GM19372 (cell line): ENCODE measurements around the gene GNAO1.

ENCODE experiments used
- ATAC-seq: cut with Tn5 transposase; IDR thresholded peaks from one replicate; pipeline ENCODE4 v1.9.1; 2021; ENCODE audit warnings: mild to moderate bottlenecking, low read depth, moderate library complexity; ENCODE audit not compliant: unreplicated experiment

GNAO1 gene

DNA sequence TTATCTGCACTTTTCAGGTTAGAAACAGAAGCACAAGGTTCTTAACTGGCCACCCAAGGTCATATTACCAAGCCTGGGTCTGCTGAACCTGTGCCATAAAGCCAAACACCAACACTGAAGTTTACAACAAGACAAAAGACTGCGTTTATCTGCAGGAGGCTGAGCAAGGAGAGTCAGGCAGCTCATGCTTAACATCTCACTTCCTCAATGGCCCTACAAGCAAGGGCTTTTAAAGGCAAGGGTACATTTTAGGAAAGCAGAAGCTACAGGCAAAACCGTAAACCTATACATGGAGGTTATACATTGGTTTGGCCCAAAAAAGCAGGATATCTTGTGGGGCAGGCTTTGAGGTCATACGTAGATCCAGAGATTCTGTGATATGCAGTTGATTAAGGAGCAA, 91.2 kb downstream of the GNAO1 start:
- ATAC-seq: no peak

- no peak for ATAC-seq
Observed at GRCh38 chr16:56284521-56284920, 93.2 kb downstream of the GNAO1 start.

DNA sequence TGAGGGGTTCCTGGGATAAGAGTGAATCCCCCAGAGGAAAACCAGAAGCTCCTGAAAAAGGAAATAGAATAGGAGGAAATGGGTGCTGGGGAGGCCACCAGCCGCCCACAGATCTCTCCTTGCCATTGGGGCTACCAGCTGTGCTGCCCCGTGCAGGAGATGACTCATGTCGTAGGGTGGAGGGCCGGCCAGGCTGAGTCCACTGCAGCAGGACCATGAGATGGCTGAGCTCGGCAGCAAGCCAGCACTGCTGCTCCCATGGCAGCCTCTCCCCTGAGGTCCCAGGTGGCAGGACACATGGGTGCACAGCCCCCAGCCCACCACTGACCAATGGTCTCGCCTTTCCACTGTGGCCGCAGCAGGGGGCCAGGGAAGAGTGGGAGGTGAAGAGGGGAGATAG, 95.5 kb downstream of the GNAO1 start:
- no peak for ATAC-seq

- ATAC-seq: no peak
Observed at GRCh38 chr16:56288019-56288418, 96.7 kb downstream of the GNAO1 start.

GRCh38 chr16:56289416-56289815, 98.1 kb downstream of the GNAO1 start:
- ATAC-seq: no peak

GRCh38 chr16:56289862-56290261, 98.6 kb downstream of the GNAO1 start:
- no peak for ATAC-seq

DNA sequence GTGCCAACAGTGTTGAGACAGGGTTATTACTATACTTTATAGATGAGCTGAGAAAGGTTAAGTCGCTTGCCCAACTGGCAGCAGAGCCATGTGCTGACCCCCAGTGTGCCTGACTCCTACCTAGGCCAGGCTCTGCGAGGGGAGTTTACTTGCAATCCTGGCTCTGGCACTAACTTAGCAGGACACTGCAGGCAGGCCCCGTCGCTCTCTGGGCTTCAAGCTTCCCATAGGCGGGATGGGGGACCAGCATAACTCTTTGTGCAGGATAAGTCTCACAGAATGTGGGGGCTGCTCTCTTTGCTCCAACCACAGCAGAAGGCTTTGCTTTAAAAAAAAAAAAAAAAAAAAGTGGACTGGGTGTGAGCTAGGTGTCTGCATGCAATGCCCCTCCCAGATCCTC, 102.7 kb downstream of the GNAO1 start:
- ATAC-seq: no peak

- no peak for ATAC-seq
Observed at GRCh38 chr16:56294579-56294978, 103.3 kb downstream of the GNAO1 start.

DNA sequence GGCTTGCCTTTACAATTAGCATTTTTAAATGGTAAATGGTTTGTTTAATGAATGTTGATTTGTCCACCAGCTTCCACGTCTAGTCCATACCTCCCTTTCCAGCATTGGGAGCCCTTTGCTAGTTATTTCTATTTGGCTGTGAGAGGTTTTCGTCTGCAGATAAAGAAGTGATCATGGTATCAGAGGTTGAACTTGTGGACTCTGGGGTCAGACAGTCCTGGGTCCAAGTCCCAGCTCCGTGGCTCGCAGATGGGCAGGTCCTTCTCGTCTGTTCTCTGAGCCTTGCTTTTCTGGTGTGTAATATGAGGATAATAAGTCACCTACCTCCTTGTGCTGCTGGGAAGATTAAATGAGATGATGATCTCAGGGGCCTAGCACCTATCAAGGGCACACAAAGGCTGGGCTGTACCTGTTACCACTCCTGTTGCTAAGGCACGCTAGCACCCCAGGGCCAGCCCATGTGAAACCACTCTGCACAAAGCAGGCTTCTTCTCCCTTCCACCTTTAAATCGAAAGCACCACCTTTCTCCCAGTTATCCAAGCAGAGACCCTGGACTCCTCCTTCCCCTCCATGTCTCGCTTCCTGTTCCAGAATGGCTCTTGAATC, 103.9 kb downstream of the GNAO1 start:
- no peak for ATAC-seq

DNA sequence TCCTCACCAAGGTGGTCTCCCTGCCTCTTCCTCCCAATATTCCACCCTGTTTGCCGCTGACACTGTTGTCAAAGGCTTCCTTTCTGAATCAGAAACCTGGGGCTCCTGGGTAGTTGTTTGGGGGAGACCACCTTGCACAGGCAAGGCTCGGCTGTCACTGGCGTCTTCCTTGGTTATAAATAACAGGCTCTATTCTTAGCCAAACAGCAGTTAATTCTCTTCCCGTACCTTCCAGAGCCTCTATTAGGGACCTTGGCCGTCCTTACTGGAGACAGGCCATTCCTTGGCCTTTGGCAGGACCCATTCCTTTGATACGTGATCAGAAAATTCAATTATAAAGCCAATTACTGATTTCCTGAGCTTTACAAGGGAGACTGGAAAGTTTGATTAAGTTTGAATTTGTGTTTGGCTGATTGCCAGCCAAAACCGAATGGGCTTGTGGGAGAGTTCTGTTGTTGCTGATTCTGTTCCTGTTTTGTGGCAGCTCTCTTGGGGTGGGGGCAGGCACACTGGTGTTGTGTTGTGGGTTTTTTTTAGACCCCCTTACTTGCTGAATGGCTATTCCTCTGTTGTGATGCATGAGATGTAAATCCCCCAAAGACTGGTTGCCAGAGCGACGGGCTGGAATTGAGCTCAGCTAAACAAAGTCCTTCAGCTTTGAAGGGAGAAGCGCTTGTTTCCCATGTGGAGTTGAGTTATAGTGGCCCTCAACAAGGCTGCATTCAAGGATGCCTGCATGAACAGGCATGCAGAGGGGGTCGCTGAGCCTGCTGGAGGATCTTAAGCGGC, 104.6 kb downstream of the GNAO1 start:
- no peak for ATAC-seq

DNA sequence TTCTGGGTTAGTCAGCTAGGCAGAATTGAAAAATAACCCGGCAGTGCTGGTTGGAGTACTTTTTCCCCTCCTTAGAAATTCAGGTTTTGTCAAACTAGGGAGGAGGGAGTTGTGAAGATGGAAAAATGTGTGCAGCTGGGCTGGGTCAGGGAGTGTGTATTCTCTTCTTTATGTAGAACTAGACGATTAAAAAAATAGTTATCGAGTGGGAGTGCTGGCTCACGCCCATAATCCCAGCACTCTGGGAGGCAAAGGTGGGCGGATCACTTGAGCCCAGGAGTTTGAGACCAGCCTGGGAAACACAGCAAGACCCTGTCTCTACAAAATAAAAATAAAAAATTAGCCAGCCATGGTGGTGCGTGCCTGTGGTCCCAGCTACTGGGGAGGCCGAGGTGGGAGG, 106.4 kb downstream of the GNAO1 start:
- ATAC-seq: no peak

DNA sequence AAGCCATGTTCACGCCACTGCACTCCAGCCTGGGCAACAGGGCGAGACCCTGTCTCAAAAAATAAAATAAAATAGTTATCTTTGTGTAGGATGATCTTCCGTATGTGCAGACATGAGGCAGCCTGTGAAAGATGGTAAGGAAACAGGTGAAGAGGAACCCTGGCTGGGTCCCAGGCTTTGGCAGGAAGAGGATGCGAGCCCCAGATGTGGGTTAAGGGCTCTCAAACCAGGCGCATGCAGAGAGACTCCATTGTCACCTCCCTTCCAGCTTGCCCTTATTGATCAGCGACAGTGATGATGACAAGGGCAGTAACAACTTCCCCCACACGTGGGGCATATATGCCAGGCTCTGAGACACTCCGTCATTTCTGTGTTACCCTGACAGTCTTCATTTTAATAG, 106.8 kb downstream of the GNAO1 start:
- ATAC-seq: no peak

GRCh38 chr16:56298948-56299596, 107.8 kb downstream of the GNAO1 start:
- no peak for ATAC-seq

GRCh38 chr16:56300242-56300623, 108.9 kb downstream of the GNAO1 start:
- no peak for ATAC-seq

DNA sequence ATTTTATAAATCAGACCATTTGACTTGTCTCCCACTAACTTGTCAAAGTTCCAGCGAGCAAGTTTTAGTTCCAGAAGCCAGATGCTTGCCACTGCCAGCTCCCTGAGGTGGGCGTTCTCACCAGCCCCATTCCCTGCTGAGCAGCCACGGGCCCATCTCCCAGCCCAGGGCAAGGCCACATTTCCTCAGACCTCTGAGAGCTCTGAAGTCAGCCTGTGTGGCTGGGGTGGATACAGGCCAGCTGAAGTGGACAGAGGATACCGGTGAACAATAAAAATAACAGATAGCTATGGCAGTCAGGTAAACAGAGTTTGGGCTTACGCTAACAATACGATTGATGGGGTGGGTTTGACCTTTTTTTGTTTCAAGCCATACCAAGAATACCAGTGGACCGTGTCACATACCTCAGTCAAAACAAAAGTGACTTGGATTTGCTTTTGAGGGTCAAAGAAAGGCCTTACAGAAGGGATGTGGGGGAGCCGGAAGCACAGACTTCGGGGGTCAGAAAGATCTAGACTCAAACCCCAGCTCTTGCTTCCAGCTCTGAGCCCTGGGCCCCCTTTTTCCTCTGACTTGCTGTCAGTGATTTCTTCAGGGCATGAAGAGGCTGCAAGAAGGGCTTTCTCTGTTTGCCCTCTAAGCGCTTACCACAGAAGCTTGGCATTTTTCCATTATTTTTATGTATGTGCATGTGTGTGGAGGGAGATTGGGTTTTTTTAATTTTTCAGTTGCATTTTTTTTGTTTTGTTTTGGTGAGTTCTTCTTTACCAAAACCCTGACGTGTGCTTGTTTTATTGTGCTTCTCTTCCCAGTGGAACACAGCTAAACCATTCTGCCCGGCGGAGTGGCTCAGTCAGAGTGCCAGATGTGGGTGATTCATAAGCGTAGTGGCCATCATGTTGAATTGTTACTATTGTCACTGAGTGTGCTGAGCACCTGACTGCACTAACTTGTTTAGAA, 109.9 kb downstream of the GNAO1 start:
- no peak for ATAC-seq

DNA sequence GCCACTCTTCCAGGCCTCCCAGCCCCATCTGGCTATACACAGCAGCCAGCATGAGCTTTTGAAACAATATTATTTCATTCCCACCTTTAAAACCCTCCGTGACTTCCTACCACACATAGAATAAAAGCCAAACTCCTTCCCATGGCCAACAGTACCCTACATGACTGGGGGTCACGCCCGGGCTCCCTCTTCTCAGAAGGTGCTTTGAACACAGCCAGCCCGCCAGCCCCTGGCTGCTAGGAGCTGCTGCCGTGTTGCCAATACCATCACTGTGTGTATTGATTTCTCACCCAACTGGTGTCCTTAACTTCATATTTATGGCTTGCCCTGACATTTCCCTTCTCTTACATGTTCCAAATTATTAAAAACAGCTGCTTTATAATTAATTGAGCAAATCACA, 111.2 kb downstream of the GNAO1 start:
- ATAC-seq: no peak

DNA sequence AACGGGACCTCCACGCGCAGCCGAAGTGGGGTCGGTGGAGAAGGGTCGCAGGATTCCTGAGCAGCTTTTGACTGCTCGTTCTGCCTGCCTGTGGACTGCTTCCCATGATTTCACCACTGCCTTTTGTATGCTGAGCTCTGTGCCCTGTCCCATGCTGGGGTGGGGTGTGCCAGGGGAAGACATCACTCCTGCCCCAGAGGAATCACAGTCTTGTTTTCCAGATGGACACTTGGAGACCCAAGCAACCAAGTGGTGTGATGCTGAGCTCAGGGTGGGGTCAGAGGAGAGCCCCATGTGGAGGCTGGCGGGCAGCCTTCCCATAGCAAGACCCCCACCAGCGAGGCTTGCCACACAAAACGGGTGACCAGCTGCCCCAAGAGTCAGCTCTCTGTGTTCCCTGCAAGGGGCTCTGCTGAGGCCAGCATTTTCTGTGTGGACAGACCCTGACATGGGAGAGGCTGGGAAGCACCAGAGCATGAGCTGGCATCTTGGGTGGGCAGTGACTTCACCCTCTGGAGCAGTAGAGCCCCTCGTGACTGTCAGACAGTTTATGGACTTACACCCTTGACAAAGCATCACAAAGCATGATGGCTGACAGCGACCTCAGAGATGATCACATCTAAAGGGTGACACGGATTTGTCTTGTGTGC, 111.9 kb downstream of the GNAO1 start:
- no peak for ATAC-seq

DNA sequence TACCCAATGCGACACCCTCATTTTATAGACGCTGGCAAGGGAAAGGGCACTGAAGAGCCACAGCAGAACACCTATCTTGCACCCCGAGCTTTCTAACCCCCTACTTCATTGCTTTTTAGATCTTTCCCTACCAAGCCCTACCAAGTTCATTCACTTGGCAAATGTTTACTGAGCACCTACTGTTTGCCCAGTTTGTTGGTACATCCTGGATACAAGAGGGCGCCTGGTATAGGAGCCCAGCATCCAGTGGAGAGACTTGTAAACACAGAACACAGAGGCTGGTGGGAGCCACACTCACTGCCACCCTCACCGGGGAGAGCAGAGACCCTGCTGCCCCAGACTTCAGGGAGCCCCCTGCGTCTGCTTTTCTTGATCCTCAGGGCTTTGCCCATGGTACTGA, 112.6 kb downstream of the GNAO1 start:
- no peak for ATAC-seq

DNA sequence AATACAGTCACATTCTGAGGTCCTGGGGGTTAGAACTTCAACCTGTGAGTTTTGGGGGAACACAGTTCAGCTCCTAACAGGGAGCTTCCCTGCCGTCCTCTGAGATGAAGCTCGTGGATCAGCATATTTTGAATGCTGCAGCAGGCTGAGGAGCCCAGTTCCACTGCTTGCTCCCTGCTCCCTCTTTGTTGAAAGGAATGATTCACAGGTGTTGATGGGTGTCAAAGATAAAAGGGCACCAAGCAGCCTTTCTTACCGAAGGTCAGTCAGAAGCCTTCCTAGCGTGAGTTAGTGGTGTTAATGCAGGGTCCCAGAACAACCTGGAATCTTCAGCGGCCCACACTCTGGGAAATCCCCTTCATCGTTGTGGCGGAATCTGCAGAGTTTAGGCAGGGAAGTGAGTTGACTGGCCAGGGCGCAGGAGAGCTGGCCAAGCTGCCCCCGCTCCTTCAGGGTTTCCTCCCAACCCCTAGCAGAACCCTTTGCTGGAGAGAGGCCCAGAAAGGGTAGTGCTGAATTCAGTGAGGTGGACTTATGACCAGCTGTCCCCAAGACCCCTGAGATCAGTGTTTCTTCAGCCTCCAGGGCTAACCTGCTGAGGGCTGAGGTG, 114.8 kb downstream of the GNAO1 start:
- ATAC-seq: no peak
